Caco-2 (cell line): Measurements from ENCODE around the gene PSMA8. TPM values are rescaled to one million over a fixed set of nuclear protein-coding genes. Genes with fewer than 3 reads are reported as not detected.

Experiments used
- BruUV-seq: library from RNA; stranded (reverse); fragments of 400-500 nt; replicated peaks from 2 replicates; lab custom pipeline; 2021; lab: Mats Ljungman, UMichigan
- CTCF ChIA-PET: fragments of 300-600 bp; sonication (Branson Sonifier 250); formaldehyde crosslinking; loops from one replicate; lab custom pipeline; 2022; ENCODE audit warnings: antibody characterized with exemption; lab: Charles Lee
- POLR2A ChIA-PET: fragments of 300-600 bp; sonication (Branson Sonifier 250); formaldehyde crosslinking; loops from one replicate; lab custom pipeline; 2022; ENCODE audit warnings: antibody characterized with exemption; lab: Charles Lee
- DNase-seq, 2 experiments: peaks; one replicate each; pipeline versions ENCODE4 v3.0.0 to v3.0.0-alpha.2; 2020 to 2022
- H3K27me3 ChIP-seq: replicated peaks from 2 replicates; pipeline ENCODE4 v1.6.0; 2011; ENCODE audit warnings: low read length; ENCODE audit not compliant: control insufficient read depth, insufficient read depth
- H3K36me3 ChIP-seq: 2 replicates; pipeline ENCODE4 v1.5.1; 2011; ENCODE audit warnings: low read length; ENCODE audit not compliant: control insufficient read depth, insufficient read depth
- H3K4me1 ChIP-seq: fragments of 250-450 bp; sonication (Bioruptor Pico); 2 replicates; pipeline ENCODE4 v1.5.1; 2020; ENCODE audit warnings: mild to moderate bottlenecking
- H3K4me3 ChIP-seq: 2 replicates; pipeline ENCODE4 v1.5.1; 2011; ENCODE audit warnings: low read depth, mild to moderate bottlenecking, control low read depth, low read length
- H3K9me3 ChIP-seq: fragments of 250-450 bp; sonication (Bioruptor Pico); 2 replicates; pipeline ENCODE4 v1.5.1; 2020; ENCODE audit warnings: mild to moderate bottlenecking, moderate library complexity
- H3K27ac Mint-ChIP-seq: one replicate; pipeline ENCODE4 v1.8.0; 2022; ENCODE audit warnings: mixed read lengths; ENCODE audit not compliant: unreplicated experiment
- H3K27me3 Mint-ChIP-seq: one replicate; pipeline ENCODE4 v1.8.0; 2022; ENCODE audit warnings: mixed read lengths; ENCODE audit not compliant: insufficient read depth, unreplicated experiment
- H3K36me3 Mint-ChIP-seq: one replicate; pipeline ENCODE4 v1.8.0; 2022; ENCODE audit warnings: mild to moderate bottlenecking, mixed read lengths; ENCODE audit not compliant: insufficient read depth, unreplicated experiment
- H3K4me1 Mint-ChIP-seq: one replicate; pipeline ENCODE4 v1.8.0; 2022; ENCODE audit warnings: low read depth, mixed read lengths; ENCODE audit not compliant: unreplicated experiment
- H3K4me3 Mint-ChIP-seq: one replicate; pipeline ENCODE4 v1.8.0; 2022; ENCODE audit warnings: mild to moderate bottlenecking, moderate library complexity, mixed read lengths; ENCODE audit not compliant: unreplicated experiment
- H3K9me3 Mint-ChIP-seq: one replicate; pipeline ENCODE4 v1.8.0; 2022; ENCODE audit warnings: mixed read lengths; ENCODE audit not compliant: unreplicated experiment
- CTCF ChIP-seq, 2 experiments: fragments of 200-600 bp in 1 of 2; IDR thresholded peaks; 1 replicate in 1 of 2; 2 replicates in 1 of 2; pipeline versions ENCODE4 v1.5.1 to v1.8.0; 2011 to 2022; ENCODE audit warnings: antibody characterized with exemption in 1 of 2, control low read depth in 1 of 2, inconsistent platforms in 1 of 2, low read depth in 1 of 2, low read length in 1 of 2, mild to moderate bottlenecking in 1 of 2, moderate library complexity in 1 of 2; ENCODE audit not compliant: insufficient read depth in 1 of 2, severe bottlenecking in 1 of 2, unreplicated experiment in 1 of 2
- intact Hi-C: fragments of 100-400 bp; cut with micrococcal nuclease; formaldehyde crosslinking; loops from one replicate; pipeline ENCODE4 v1.10.0; 2022; ENCODE audit not compliant: unreplicated experiment
- total RNA-seq: library from RNA; stranded (reverse); gene quantifications from 2 replicates; pipeline ENCODE4 v1.2.3, GENCODE V29; 2022

The PSMA8 gene
- total RNA-seq, 1 experiment from 2014 or later: not detected

- TF ChIP-seq CTCF (IDR thresholded peaks at IDR 0.05; ENCODE audit: insufficient read depth in 1 of 2, low read depth in 1 of 2, low read length in 1 of 2, severe bottlenecking in 1 of 2, unreplicated experiment in 1 of 2): no peak
- Histone ChIP-seq H3K27me3 (no peaks in the 10 kb centered on the region), H3K4me1 (no peaks in the 10 kb centered on the region), H3K9me3 (no peaks in the 10 kb centered on the region), H3K4me3 (no peak overlapping the region), H3K36me3 (no peaks in the 10 kb centered on the region)
- CTCF ChIA-PET: no interaction called here
- BruUV-seq: no TSS peak
- intact Hi-C loops: no loop called here
- DNase-seq: no peak
- POLR2A ChIA-PET: no interaction called here
- no peak overlapping the region for H3K4me3 Mint-ChIP-seq
- no peaks in the 10 kb centered on the region for H3K27me3 Mint-ChIP-seq
- H3K27ac Mint-ChIP-seq: no peak overlapping the region
- no peaks in the 10 kb centered on the region for H3K36me3 Mint-ChIP-seq
- no peaks in the 10 kb centered on the region for H3K4me1 Mint-ChIP-seq
- no peaks in the 10 kb centered on the region for H3K9me3 Mint-ChIP-seq
Observed at GRCh38 chr18:26206488-26206887, 72.8 kb downstream of the PSMA8 start.

GRCh38 chr18:26207937-26208336 lies 74.3 kb downstream of the PSMA8 start:
- intact Hi-C loops: no loop called here
- Mint-ChIP-seq H3K9me3 (no peaks in the 10 kb centered on the region), H3K4me1 (no peaks in the 10 kb centered on the region), H3K27ac (no peak overlapping the region), H3K36me3 (no peaks in the 10 kb centered on the region), H3K27me3 (no peaks in the 10 kb centered on the region), H3K4me3 (no peak overlapping the region)
- Histone ChIP-seq H3K9me3 (no peaks in the 10 kb centered on the region), H3K27me3 (no peaks in the 10 kb centered on the region), H3K4me1 (no peaks in the 10 kb centered on the region), H3K4me3 (no peak overlapping the region), H3K36me3 (no peaks in the 10 kb centered on the region)
- POLR2A ChIA-PET: no interaction called here
- BruUV-seq: no TSS peak
- CTCF ChIA-PET: no interaction called here
- DNase-seq: no peak
- no peak for TF ChIP-seq CTCF (IDR thresholded peaks at IDR 0.05; ENCODE audit: insufficient read depth in 1 of 2, low read depth in 1 of 2, low read length in 1 of 2, severe bottlenecking in 1 of 2, unreplicated experiment in 1 of 2)

- intact Hi-C loops: no loop called here
- no TSS peak for BruUV-seq
- H3K9me3 ChIP-seq: no peaks in the 10 kb centered on the region
- no peak for TF ChIP-seq CTCF (IDR thresholded peaks at IDR 0.05; ENCODE audit: insufficient read depth in 1 of 2, low read depth in 1 of 2, low read length in 1 of 2, severe bottlenecking in 1 of 2, unreplicated experiment in 1 of 2)
- no peak overlapping the region for H3K4me3 ChIP-seq
- Mint-ChIP-seq H3K36me3 (no peaks in the 10 kb centered on the region), H3K4me3 (no peak overlapping the region), H3K27ac (no peak overlapping the region), H3K9me3 (no peaks in the 10 kb centered on the region), H3K27me3 (no peaks in the 10 kb centered on the region), H3K4me1 (no peaks in the 10 kb centered on the region)
- H3K27me3 ChIP-seq: no peaks in the 10 kb centered on the region
- ChIA-PET CTCF (interaction anchor here (0.5 kb wide), 1 partner anchor 202 kb away, joined by 4 read pairs; no protein-coding TSS in a partner anchor), POLR2A (no interaction called here)
- no peak for DNase-seq
- no peaks in the 10 kb centered on the region for H3K36me3 ChIP-seq
- H3K4me1 ChIP-seq: no peaks in the 10 kb centered on the region
Observed at GRCh38 chr18:26208977-26209376, 75.3 kb downstream of the PSMA8 start.
